H1 (cell line): ENCODE data around the gene ASTN2. TPM values are rescaled to one million over a fixed set of nuclear protein-coding genes. Genes with fewer than 3 reads are reported as not detected.

ENCODE experiments used
- CTCF ChIA-PET: fragments of 300-600 bp; sonication (Branson Sonifier 250); formaldehyde crosslinking; loops from one replicate; lab custom pipeline; 2021; ENCODE audit not compliant: partially characterized antibody; lab: Charles Lee
- POLR2A ChIA-PET: fragments of 300-600 bp; sonication (Branson Sonifier 250); formaldehyde crosslinking; loops from one replicate; lab custom pipeline; 2021; ENCODE audit warnings: inconsistent platforms; ENCODE audit not compliant: partially characterized antibody; lab: Charles Lee
- DNase-seq, 2 experiments: peaks; one replicate each; pipeline versions ENCODE4 v3.0.0 to v3.0.0-alpha.2; 2010 to 2022; ENCODE audit warnings: low spot score in 2 of 2, low read depth in 1 of 2, mixed read lengths in 1 of 2
- FAIRE-seq: peaks from 2 replicates; lab custom pipeline; 2011; peaks lifted over from hg19 to GRCh38; lab: Jason Lieb, UNC
- H2AFZ ChIP-seq: 2 replicates; pipeline ENCODE4 v1.8.1; 2012; ENCODE audit warnings: low read length, inconsistent platforms
- H2AK5ac ChIP-seq: 2 replicates; pipeline ENCODE4 v1.6.1; 2013; ENCODE audit warnings: low read depth, low read length
- H2BK120ac ChIP-seq: replicated peaks from 2 replicates; pipeline ENCODE3; 2013; ENCODE audit warnings: low read depth, low read length, inconsistent platforms
- H2BK12ac ChIP-seq: 2 replicates; pipeline ENCODE4 v1.6.1; 2013; ENCODE audit warnings: low read depth, low read length
- H2BK15ac ChIP-seq: 2 replicates; pipeline ENCODE4 v1.6.1; 2013; ENCODE audit warnings: low read length
- H2BK20ac ChIP-seq: 2 replicates; pipeline ENCODE4 v1.6.1; 2013; ENCODE audit warnings: low read length
- H2BK5ac ChIP-seq: 2 replicates; pipeline ENCODE4 v1.6.1; 2013; ENCODE audit warnings: low read depth, low read length
- H3K14ac ChIP-seq: 2 replicates; pipeline ENCODE4 v1.6.1; 2013; ENCODE audit warnings: inconsistent platforms; ENCODE audit not compliant: insufficient read length
- H3K18ac ChIP-seq: 2 replicates; pipeline ENCODE4 v1.6.1; 2013; ENCODE audit warnings: low read length; ENCODE audit errors: extremely low read depth
- H3K23ac ChIP-seq: 2 replicates; pipeline ENCODE4 v1.6.1; 2013; ENCODE audit warnings: inconsistent platforms; ENCODE audit not compliant: insufficient read length
- H3K23me2 ChIP-seq: 2 replicates; pipeline ENCODE4 v1.6.1; 2013; ENCODE audit warnings: low read depth, low read length
- H3K27ac ChIP-seq: 2 replicates; pipeline ENCODE4 v1.6.1; 2011; ENCODE audit warnings: low read depth, low read length, inconsistent platforms
- H3K27me3 ChIP-seq, 4 experiments: replicated peaks in 1 of 4; 1 replicate in 1 of 4; 2 replicates in 3 of 4; pipeline versions ENCODE4 v1.6.1 to v1.8.1; 2011 to 2013; ENCODE audit warnings: low read length in 3 of 4, mild to moderate bottlenecking in 3 of 4, inconsistent platforms in 2 of 4, mixed read lengths in 2 of 4, moderate library complexity in 1 of 4; ENCODE audit not compliant: control insufficient read depth in 3 of 4, insufficient read depth in 3 of 4; ENCODE audit errors: extremely low read depth in 1 of 4
- H3K36me3 ChIP-seq, 4 experiments: 2 replicates each; pipeline versions ENCODE4 v1.6.1 to v1.8.1; 2011 to 2013; ENCODE audit warnings: mild to moderate bottlenecking in 4 of 4, low read length in 3 of 4, moderate library complexity in 2 of 4, control low read depth in 1 of 4, inconsistent platforms in 1 of 4; ENCODE audit not compliant: insufficient read depth in 4 of 4, control insufficient read depth in 2 of 4
- H3K4ac ChIP-seq: replicated peaks from 2 replicates; pipeline ENCODE3; 2013; ENCODE audit warnings: low read length, low read depth, mixed read lengths, inconsistent platforms; ENCODE audit not compliant: insufficient read length
- H3K4me1 ChIP-seq, 4 experiments: replicated peaks in 1 of 4; 1 replicate in 1 of 4; 2 replicates in 3 of 4; pipeline versions ENCODE4 v1.6.1 to v1.8.1; 2011 to 2013; ENCODE audit warnings: low read length in 3 of 4, inconsistent platforms in 2 of 4, mixed read lengths in 1 of 4; ENCODE audit not compliant: insufficient read depth in 4 of 4, control insufficient read depth in 3 of 4
- H3K4me2 ChIP-seq, 2 experiments: 2 replicates each; pipeline versions ENCODE4 v1.6.1 to v1.8.1; 2011 to 2013; ENCODE audit warnings: low read depth in 2 of 2, low read length in 2 of 2, control low read depth in 1 of 2, inconsistent platforms in 1 of 2, mild to moderate bottlenecking in 1 of 2; ENCODE audit not compliant: insufficient read depth in 1 of 2
- H3K4me3 ChIP-seq, 4 experiments: fragments of 200-600, 300-600 bp in 1 of 4; sonication (generic), shearing (Covaris generic), sonication (Bioruptor Twin) in 1 of 4; 2 replicates each; pipeline versions ENCODE4 v1.5.1 to v1.8.1; 2011 to 2016; ENCODE audit warnings: low read length in 4 of 4, low read depth in 3 of 4, control low read depth in 2 of 4, inconsistent platforms in 2 of 4, mild to moderate bottlenecking in 2 of 4, mixed read lengths in 1 of 4, moderate library complexity in 1 of 4; ENCODE audit not compliant: insufficient read depth in 2 of 4; ENCODE audit errors: extremely low read depth in 1 of 4
- H3K56ac ChIP-seq: replicated peaks from 2 replicates; pipeline ENCODE3; 2013; ENCODE audit warnings: low read depth, mild to moderate bottlenecking, mixed read lengths, low read length, inconsistent platforms; ENCODE audit not compliant: insufficient read length
- H3K79me1 ChIP-seq: 2 replicates; pipeline ENCODE4 v1.6.1; 2013; ENCODE audit warnings: low read depth, low read length, control low read depth
- H3K79me2 ChIP-seq, 2 experiments: 2 replicates each; pipeline versions ENCODE4 v1.6.1 to v1.8.1; 2012 to 2013; ENCODE audit warnings: low read length in 2 of 2, mild to moderate bottlenecking in 2 of 2, inconsistent platforms in 1 of 2; ENCODE audit not compliant: insufficient read depth in 2 of 2, control insufficient read depth in 1 of 2
- H3K9ac ChIP-seq, 4 experiments: replicated peaks in 1 of 4; 1 replicate in 1 of 4; 2 replicates in 3 of 4; pipeline versions ENCODE4 v1.6.1 to v1.8.1; 2011 to 2013; ENCODE audit warnings: low read depth in 3 of 4, low read length in 3 of 4, control low read depth in 2 of 4, mild to moderate bottlenecking in 2 of 4, moderate library complexity in 2 of 4, inconsistent platforms in 1 of 4; ENCODE audit errors: extremely low read depth in 1 of 4
- H3K9me3 ChIP-seq, 2 experiments: 2 replicates each; pipeline versions ENCODE4 v1.6.1 to v1.8.1; 2012 to 2013; ENCODE audit warnings: mild to moderate bottlenecking in 2 of 2, moderate library complexity in 2 of 2, control low read depth in 1 of 2, inconsistent platforms in 1 of 2, low read depth in 1 of 2, low read length in 1 of 2, mixed read lengths in 1 of 2; ENCODE audit not compliant: insufficient read depth in 2 of 2
- H4K20me1 ChIP-seq, 2 experiments: replicated peaks in 1 of 2; 2 replicates each; pipeline versions ENCODE3 to v1.8.1; 2011 to 2013; ENCODE audit warnings: inconsistent platforms in 2 of 2, low read length in 2 of 2, mild to moderate bottlenecking in 1 of 2; ENCODE audit not compliant: insufficient read depth in 2 of 2, control insufficient read depth in 1 of 2
- H4K5ac ChIP-seq: 2 replicates; pipeline ENCODE4 v1.6.1; 2013; ENCODE audit warnings: low read length, low read depth, mixed read lengths, inconsistent platforms; ENCODE audit not compliant: insufficient read length
- H4K8ac ChIP-seq: 2 replicates; pipeline ENCODE4 v1.8.0; 2013; ENCODE audit warnings: mild to moderate bottlenecking, moderate library complexity, low read length, inconsistent platforms; ENCODE audit not compliant: insufficient read depth; ENCODE audit errors: extremely low read depth
- H4K91ac ChIP-seq: replicated peaks from 2 replicates; pipeline ENCODE3; 2013; ENCODE audit warnings: low read length, mixed read lengths, inconsistent platforms; ENCODE audit not compliant: insufficient read length
- BCL11A ChIP-seq, 2 experiments: IDR thresholded peaks; one replicate each; pipeline ENCODE4 v1.6.1; 2011; ENCODE audit warnings: low read depth in 2 of 2, low read length in 2 of 2, mild to moderate bottlenecking in 2 of 2
- BRCA1 ChIP-seq: IDR thresholded peaks from 2 replicates; pipeline ENCODE4 v1.6.1; 2012; ENCODE audit warnings: low read depth, low read length, improper control_type of control experiment
- CTBP2 ChIP-seq: IDR thresholded peaks from 2 replicates; pipeline ENCODE4 v1.7.0; 2011; ENCODE audit warnings: borderline replicate concordance, mild to moderate bottlenecking, moderate library complexity, mixed read lengths, low read length; ENCODE audit not compliant: insufficient read depth, insufficient read length
- JUND ChIP-seq: IDR thresholded peaks from 2 replicates; pipeline ENCODE4 v1.6.1; 2011; ENCODE audit warnings: mild to moderate bottlenecking, improper control_type of control experiment, low read length
- YY1 ChIP-seq: IDR thresholded peaks from 2 replicates; pipeline ENCODE4 v1.6.1; 2011; ENCODE audit warnings: low read depth, mild to moderate bottlenecking, low read length
- WGBS, 2 experiments: shearing (Covaris generic) in 1 of 2; methylation state at CpG; one replicate each; pipeline versions ENCODE4 v1.1.6 to v1.1.7; 2013 to 2015; ENCODE audit warnings: low lambda C conversion rate in 2 of 2, mixed read lengths in 2 of 2, inconsistent platforms in 1 of 2, low coverage in 1 of 2, missing lambda C conversion rate in 1 of 2; ENCODE audit not compliant: insufficient replicate concordance in 2 of 2, insufficient coverage in 1 of 2, insufficient read length in 1 of 2; ENCODE audit errors: extremely low coverage in 1 of 2, missing lambda C conversion rate in 1 of 2; 5-methylcytosine and 5-hydroxymethylcytosine counted together
- polyA plus RNA-seq, 7 experiments: library from polyadenylated mRNA; depleted of rRNA in 3 of 7; stranded (reverse) in 5 of 7; unstranded in 2 of 7; fragments of >200 nt in 5 of 7; fragments of 200-250 nt in 2 of 7; gene quantifications; 1 replicate in 5 of 7; 2 replicates in 1 of 7; 4 replicates in 1 of 7; pipeline versions ENCODE4 v1.2.1 to v1.2.3, GENCODE V29; 2011 to 2013; ENCODE audit warnings: missing spikeins in 2 of 7, mixed read lengths in 2 of 7
- total RNA-seq: library from RNA; stranded (reverse); fragmentation: NEBNext Ultra II Directional; extraction: Animal tissue kit (Norgen Biotek cat#: 25700); gene quantifications from 2 replicates; pipeline ENCODE4 v1.2.1, GENCODE V29; 2021

The ASTN2 gene
- total and polyA plus RNA-seq, 2 of the 8 experiments (the other 6 are each of a cell fraction or from before 2014, with no cell fraction given), result 8.2 to 13.7 TPM

DNA sequence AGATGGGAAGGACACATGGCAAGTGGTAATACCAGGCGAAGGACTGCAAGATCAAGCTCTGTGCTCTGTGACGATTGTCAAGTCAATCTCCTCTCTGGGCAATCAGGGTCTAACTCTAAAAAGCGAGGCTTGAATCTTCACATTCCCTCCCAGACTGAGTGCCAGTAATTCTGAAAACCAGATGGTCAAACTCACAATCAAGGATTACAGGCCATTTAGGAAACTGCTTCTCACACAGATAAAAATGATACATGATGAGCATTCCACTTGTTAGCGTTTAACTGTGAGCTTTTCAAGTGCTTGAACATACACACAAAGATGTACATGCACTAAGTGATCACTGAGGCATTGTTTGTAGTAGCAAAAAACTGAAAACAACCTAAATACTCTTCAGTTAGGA is 517.7 kb downstream of the ASTN2 start:
- TF ChIP-seq JUND, result no peak
- no peak for TF ChIP-seq BRCA1
- no peak for TF ChIP-seq BCL11A (IDR thresholded peaks at IDR 0.05; ENCODE audit: low read depth in 2 of 2, low read length in 2 of 2)
- no peak for TF ChIP-seq CTBP2
- TF ChIP-seq YY1, result no peak
- H3K18ac ChIP-seq, result no peak overlapping the region
- no peak overlapping the region for H4K8ac ChIP-seq
- no peaks in the 10 kb centered on the region; the same call in 1 of the 2 replicates for H3K23me2 ChIP-seq
- H2BK12ac ChIP-seq, result peak overlapping the region; percentile 2; the same call in 1 of the 2 replicates
- peaks cover 0 to 5% (median 0%) of the 10 kb centered on the region in 4 experiments; a peak in 2 of 7 replicates for H3K4me1 ChIP-seq
- WGBS, 2 experiments, result 83% methylated on average over 4 of the region's 4 CpGs; no CpG with 5 or more reads in 1 of the 2 experiments
- no peak overlapping the region for H3K27ac ChIP-seq
- H2BK5ac ChIP-seq, result no peak overlapping the region
- no peaks in the 10 kb centered on the region for H3K79me2 ChIP-seq
- peaks cover 0 to 3% of the 10 kb centered on the region in 2 experiments; a peak in 1 of 4 replicates for H3K9me3 ChIP-seq
- no peak overlapping the region for H4K5ac ChIP-seq
- H4K91ac ChIP-seq, result no peak overlapping the region
- POLR2A ChIA-PET, result no interaction called here
- FAIRE-seq, result no peak
- no peak overlapping the region for H3K23ac ChIP-seq
- H2BK120ac ChIP-seq, result no peak overlapping the region
- CTCF ChIA-PET, result interaction anchor here (1.3 kb wide), 1 partner anchor 37 kb away, joined by 4 read pairs; no protein-coding TSS in a partner anchor
- no peaks in the 10 kb centered on the region for H3K27me3 ChIP-seq
- H4K20me1 ChIP-seq, result no peaks in the 10 kb centered on the region
- H3K4ac ChIP-seq, result no peak overlapping the region
- H2BK15ac ChIP-seq, result no peak overlapping the region
- H3K56ac ChIP-seq, result no peak overlapping the region
- no peaks in the 10 kb centered on the region for H3K36me3 ChIP-seq
- H3K9ac ChIP-seq, result no peak overlapping the region
- H3K4me3 ChIP-seq, result no peak overlapping the region
- no peak overlapping the region for H3K14ac ChIP-seq
- H3K79me1 ChIP-seq, result no peaks in the 10 kb centered on the region
- H2BK20ac ChIP-seq, result no peak overlapping the region
- H3K4me2 ChIP-seq, result no peak overlapping the region
- H2AFZ ChIP-seq, result no peak overlapping the region
- no peak overlapping the region for H2AK5ac ChIP-seq
- no peak for DNase-seq
